Stimulated activated CD8-positive, alpha-beta memory T cell treated with anti-CD3 and anti-CD28 coated beads, Interleukin-4, amount 100 ng/mL, for 4 hours (primary cell): ENCODE data around the gene GLS2.
"Not testable (repeated sequence)": the region's sequence is repeated elsewhere in the genome, so short reads cannot be mapped to it uniquely, and the experiment has no call there.

Experiments
- DNase-seq, 2 donors: peaks; one replicate each; pipeline ENCODE4 v3.0.0-alpha.2; 2020; ENCODE audit warnings: low read depth in 2 of 2, low spot score in 1 of 2

Gene GLS2

GRCh38 chr12:56488041-56488955 lies at the start of gene GLS2:
Gene GLS2, minus strand, starts transcription at chr12:56488161. Its CDS starts 43 bp downstream, at chr12:56488118.
- DNase-seq, result peak; percentile 37 to 50

- no peak for DNase-seq
Measured at GRCh38 chr12:56537546-56537945, 49.6 kb upstream of the GLS2 start.

- DNase-seq, result no peak
Measured at GRCh38 chr12:56530390-56531055, 42.6 kb upstream of the GLS2 start.

- no peak for DNase-seq
Measured at GRCh38 chr12:56529656-56530055, 41.7 kb upstream of the GLS2 start.

GRCh38 chr12:56528846-56529245 lies 40.9 kb upstream of the GLS2 start:
- no peak for DNase-seq

GRCh38 chr12:56522411-56523193 lies 34.6 kb upstream of the GLS2 start:
- no peak for DNase-seq

GRCh38 chr12:56521590-56522371 lies 33.8 kb upstream of the GLS2 start, which contains the start of gene RBMS2:
Gene RBMS2, plus strand, starts transcription at chr12:56521820. Its CDS starts 204 bp downstream, at chr12:56522024.
- peak in 1 of 2 donors; percentile 16 for DNase-seq

- no peak for DNase-seq
Measured at GRCh38 chr12:56521209-56521589, 33.2 kb upstream of the GLS2 start.

- DNase-seq, result no peak
Measured at GRCh38 chr12:56520506-56520905, 32.5 kb upstream of the GLS2 start.

- DNase-seq, result no peak
Measured at GRCh38 chr12:56520048-56520447, 32.1 kb upstream of the GLS2 start.

GRCh38 chr12:56518570-56518969 lies 30.6 kb upstream of the GLS2 start:
- no peak for DNase-seq

GRCh38 chr12:56517854-56518253 lies 29.9 kb upstream of the GLS2 start:
- DNase-seq, result no peak

- not testable (repeated sequence) for DNase-seq
Measured at GRCh38 chr12:56514014-56514318, 26.0 kb upstream of the GLS2 start.

- DNase-seq, result no peak
Measured at GRCh38 chr12:56510786-56511185, 22.8 kb upstream of the GLS2 start.

- not testable (repeated sequence) for DNase-seq
Measured at GRCh38 chr12:56499879-56500278, 11.9 kb upstream of the GLS2 start.

- not testable (repeated sequence) for DNase-seq
Measured at GRCh38 chr12:56499452-56499851, 11.5 kb upstream of the GLS2 start.

- DNase-seq, result not testable (repeated sequence)
Measured at GRCh38 chr12:56498126-56498902, 10.4 kb upstream of the GLS2 start.

GRCh38 chr12:56496704-56497103 lies 8.7 kb upstream of the GLS2 start:
- DNase-seq, result peak; percentile 20 to 28

- not testable (repeated sequence) for DNase-seq
Measured at GRCh38 chr12:56494481-56494880, 6.5 kb upstream of the GLS2 start.

- DNase-seq, result not testable (repeated sequence)
Measured at GRCh38 chr12:56494106-56494415, 6.1 kb upstream of the GLS2 start.
